Smooth muscle cell (in vitro differentiated cells): ENCODE data around the gene DISP1. TPM values are rescaled to one million over a fixed set of nuclear protein-coding genes. Genes with fewer than 3 reads are reported as not detected.

Experiments
- DNase-seq: peaks from one replicate; lab custom pipeline; 2025; ENCODE audit not compliant: unreplicated experiment; lab: John Stamatoyannopoulos, UW
- H2AFZ ChIP-seq: fragments of 200-600 bp; sonication (generic); 2 replicates; pipeline ENCODE4 v1.6.0; 2016; ENCODE audit warnings: antibody characterized with exemption, low read depth, mild to moderate bottlenecking
- H3F3A ChIP-seq: fragments of 200-600 bp; sonication (generic); 2 replicates; pipeline ENCODE4 v1.6.0; 2017; ENCODE audit warnings: antibody characterized with exemption, low read depth
- H3K27ac ChIP-seq: fragments of 200-600 bp; sonication (generic); 2 replicates; pipeline ENCODE4 v1.5.1; 2016; ENCODE audit warnings: low read depth, mild to moderate bottlenecking
- H3K27me3 ChIP-seq: fragments of 200-600 bp; sonication (generic); 2 replicates; pipeline ENCODE4 v1.6.1; 2016; ENCODE audit warnings: low read depth, mild to moderate bottlenecking
- H3K36me3 ChIP-seq: fragments of 200-600 bp; sonication (generic); 2 replicates; pipeline ENCODE4 v1.5.1; 2016; ENCODE audit warnings: low read depth
- H3K4me1 ChIP-seq: fragments of 200-600 bp; sonication (generic); 2 replicates; pipeline ENCODE4 v1.5.1; 2016; ENCODE audit warnings: low read depth
- H3K4me2 ChIP-seq: fragments of 200-600 bp; sonication (generic); 2 replicates; pipeline ENCODE4 v1.6.0; 2016; ENCODE audit warnings: mild to moderate bottlenecking
- H3K4me3 ChIP-seq: fragments of 200-600 bp; sonication (generic); 2 replicates; pipeline ENCODE4 v1.5.1; 2016; ENCODE audit warnings: mild to moderate bottlenecking
- H3K79me2 ChIP-seq: fragments of 200-600 bp; sonication (generic); 2 replicates; pipeline ENCODE4 v1.6.0; 2016; ENCODE audit warnings: low read depth, mild to moderate bottlenecking
- H3K9ac ChIP-seq: fragments of 200-600 bp; sonication (generic); 2 replicates; pipeline ENCODE4 v1.6.0; 2016; ENCODE audit warnings: low read depth
- H3K9me3 ChIP-seq: fragments of 200-600 bp; sonication (generic); replicated peaks from 2 replicates; pipeline ENCODE4 v1.5.1; 2016; ENCODE audit warnings: low read depth
- H4K20me1 ChIP-seq: fragments of 200-600 bp; sonication (generic); 2 replicates; pipeline ENCODE4 v1.6.0; 2016; ENCODE audit warnings: low read depth
- WGBS: methylation state at CpG from one replicate; pipeline ENCODE4 v1.1.7; 2016; ENCODE audit warnings: low lambda C conversion rate; 5-methylcytosine and 5-hydroxymethylcytosine counted together
- polyA plus RNA-seq: library from polyadenylated mRNA; unstranded; fragments of >200 nt; fragmentation: Nextera tagmentation; extraction: Ambion mirVana; gene quantifications from 2 replicates; pipeline ENCODE4 v1.2.1, GENCODE V29; 2016
- total RNA-seq: library from RNA; depleted of rRNA; stranded (reverse); fragments of >200 nt; gene quantifications from 2 replicates; pipeline ENCODE4 v1.2.3, GENCODE V29; 2014
- TF ChIP-seq, protein P1 (sequence below): fragments of 200-600 bp; sonication (generic); IDR thresholded peaks from 2 replicates; pipeline ENCODE4 v1.5.1; 2017; ENCODE audit warnings: borderline replicate concordance, mild to moderate bottlenecking, antibody characterized with exemption; ENCODE audit not compliant: insufficient read depth, poor library complexity, severe bottlenecking

Gene DISP1
- total and polyA plus RNA-seq, 2 experiments from 2014 or later: 5.6 to 8.4 TPM

DNA sequence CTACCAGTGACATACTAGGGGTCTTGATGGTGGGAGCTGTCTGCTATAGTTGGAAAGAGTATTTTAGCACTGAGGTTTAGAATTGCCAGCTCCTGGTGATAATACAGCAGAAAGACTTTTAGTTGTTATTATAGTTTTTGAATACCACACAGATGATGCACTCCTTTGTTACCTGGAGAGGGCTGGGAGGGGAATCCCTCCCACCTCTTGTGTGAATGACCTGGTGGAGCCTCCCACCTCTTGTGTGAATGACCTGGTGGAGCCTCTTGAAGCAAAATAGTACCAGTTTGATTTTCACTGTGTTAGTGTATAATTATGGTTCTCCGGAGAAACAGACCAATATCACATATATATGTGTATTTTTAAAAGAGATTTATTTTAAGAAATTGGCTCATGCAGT is 3.3 kb downstream of the DISP1 start:
- Histone ChIP-seq H3K27me3 (no peaks in the 10 kb centered on the region), H3K36me3 (no peaks in the 10 kb centered on the region), H3K79me2 (peaks cover 65% of the 10 kb centered on the region), H3K9ac (peak overlapping the region; percentile 64), H2AFZ (no peak overlapping the region), H4K20me1 (peaks cover 15% of the 10 kb centered on the region), H3K4me3 (no peak overlapping the region), H3K27ac (peak overlapping the region; percentile 95), H3K4me2 (peak overlapping the region; percentile 71), H3K9me3 (no peaks in the 10 kb centered on the region), H3K4me1 (peaks cover 23% of the 10 kb centered on the region), H3F3A (peaks cover 25% of the 10 kb centered on the region)
- 94% methylated on average over 1 of the region's 1 CpG for WGBS
- DNase-seq: no peak
- TF ChIP-seq, protein P1, sequence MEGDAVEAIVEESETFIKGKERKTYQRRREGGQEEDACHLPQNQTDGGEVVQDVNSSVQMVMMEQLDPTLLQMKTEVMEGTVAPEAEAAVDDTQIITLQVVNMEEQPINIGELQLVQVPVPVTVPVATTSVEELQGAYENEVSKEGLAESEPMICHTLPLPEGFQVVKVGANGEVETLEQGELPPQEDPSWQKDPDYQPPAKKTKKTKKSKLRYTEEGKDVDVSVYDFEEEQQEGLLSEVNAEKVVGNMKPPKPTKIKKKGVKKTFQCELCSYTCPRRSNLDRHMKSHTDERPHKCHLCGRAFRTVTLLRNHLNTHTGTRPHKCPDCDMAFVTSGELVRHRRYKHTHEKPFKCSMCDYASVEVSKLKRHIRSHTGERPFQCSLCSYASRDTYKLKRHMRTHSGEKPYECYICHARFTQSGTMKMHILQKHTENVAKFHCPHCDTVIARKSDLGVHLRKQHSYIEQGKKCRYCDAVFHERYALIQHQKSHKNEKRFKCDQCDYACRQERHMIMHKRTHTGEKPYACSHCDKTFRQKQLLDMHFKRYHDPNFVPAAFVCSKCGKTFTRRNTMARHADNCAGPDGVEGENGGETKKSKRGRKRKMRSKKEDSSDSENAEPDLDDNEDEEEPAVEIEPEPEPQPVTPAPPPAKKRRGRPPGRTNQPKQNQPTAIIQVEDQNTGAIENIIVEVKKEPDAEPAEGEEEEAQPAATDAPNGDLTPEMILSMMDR: no peak

DNA sequence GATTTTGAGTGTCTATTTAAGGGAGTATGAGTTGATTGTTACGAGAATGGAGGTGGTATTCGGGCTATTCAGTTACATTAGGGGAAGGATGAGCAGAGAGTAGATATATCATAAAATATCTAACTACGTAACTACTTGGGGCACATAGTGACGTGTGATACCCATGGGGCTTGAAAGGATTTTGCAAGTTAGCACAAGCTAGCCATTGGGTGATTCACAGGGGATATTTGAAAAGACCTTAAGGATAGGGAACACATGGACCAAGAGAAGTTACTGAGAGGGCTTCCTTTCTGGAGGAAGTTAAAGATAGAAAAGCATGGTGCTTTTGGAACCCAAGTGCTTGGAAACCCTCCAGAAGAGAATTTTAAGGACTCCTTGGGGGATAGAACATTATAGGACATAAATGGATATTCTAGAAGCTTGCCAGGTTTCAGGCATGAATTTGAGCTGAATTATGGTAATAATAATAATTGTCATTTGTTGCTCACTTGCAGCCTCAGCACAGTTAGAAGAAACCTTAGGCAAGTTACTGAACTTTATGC is 5.4 kb downstream of the DISP1 start:
- Histone ChIP-seq H3K4me2 (no peak overlapping the region), H3K9me3 (no peaks in the 10 kb centered on the region), H3F3A (peaks cover 19% of the 10 kb centered on the region), H3K4me1 (peaks cover 25% of the 10 kb centered on the region), H4K20me1 (peaks cover 15% of the 10 kb centered on the region), H3K36me3 (no peaks in the 10 kb centered on the region), H3K9ac (no peak overlapping the region), H3K27ac (no peak overlapping the region), H2AFZ (no peak overlapping the region), H3K4me3 (no peak overlapping the region), H3K79me2 (peaks cover 79% of the 10 kb centered on the region), H3K27me3 (no peaks in the 10 kb centered on the region)
- no peak for DNase-seq
- 94% methylated on average over 4 of the region's 4 CpGs for WGBS
- TF ChIP-seq, protein P1: no peak

DNA sequence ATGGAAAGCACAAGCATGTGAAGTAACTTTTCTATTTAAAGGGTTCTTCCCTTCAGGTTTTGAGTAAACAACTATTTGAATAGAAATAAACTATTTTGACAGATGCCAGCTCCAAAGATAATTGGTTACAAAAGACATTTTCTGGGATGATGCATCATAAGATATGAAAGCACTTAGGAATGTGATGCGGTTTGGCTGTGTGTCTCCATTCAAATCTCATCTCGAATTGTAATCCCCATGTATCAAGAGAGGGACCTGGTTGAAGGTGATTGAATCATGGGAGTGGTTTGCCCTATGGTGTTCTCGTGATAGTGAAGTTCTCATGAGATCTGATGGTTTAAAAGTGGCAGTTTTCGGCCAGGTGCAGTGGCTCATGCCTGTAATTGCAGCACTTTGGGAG is 6.4 kb downstream of the DISP1 start:
- Histone ChIP-seq H3K27me3 (no peaks in the 10 kb centered on the region), H3K9me3 (no peaks in the 10 kb centered on the region), H3K4me1 (peaks cover 21% of the 10 kb centered on the region), H3K36me3 (no peaks in the 10 kb centered on the region), H2AFZ (no peak overlapping the region), H3K79me2 (peaks cover 71% of the 10 kb centered on the region), H3F3A (peaks cover 19% of the 10 kb centered on the region), H3K4me3 (no peak overlapping the region), H3K9ac (no peak overlapping the region), H4K20me1 (peaks cover 15% of the 10 kb centered on the region), H3K27ac (no peak overlapping the region), H3K4me2 (no peak overlapping the region)
- 91% methylated on average over 4 of the region's 4 CpGs for WGBS
- TF ChIP-seq, protein P1: no peak
- no peak for DNase-seq

DNA sequence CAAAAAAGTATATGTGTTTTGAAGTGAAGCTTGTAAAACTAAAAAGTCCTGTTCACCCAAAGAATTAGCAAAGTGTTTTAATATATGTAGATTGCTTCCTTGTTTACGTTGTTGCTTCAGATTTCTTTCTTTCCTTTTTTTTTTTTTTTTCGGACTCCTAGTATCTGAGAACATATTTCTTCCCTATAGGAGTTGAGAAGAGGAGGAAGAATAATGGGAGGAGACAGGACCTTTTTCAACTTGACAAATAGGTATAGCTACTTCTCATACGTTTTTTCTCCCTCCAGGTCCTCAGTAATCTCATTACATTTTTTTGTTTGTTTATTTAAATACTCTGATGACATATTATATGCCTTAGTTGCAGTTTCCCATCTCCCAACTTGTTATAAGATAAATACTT is 8.9 kb downstream of the DISP1 start:
- H3K79me2 ChIP-seq: peaks cover 65% of the 10 kb centered on the region
- no peak overlapping the region for H3K27ac ChIP-seq
- no peak for DNase-seq
- H3K4me2 ChIP-seq: no peak overlapping the region
- no peak overlapping the region for H3K9ac ChIP-seq
- H3K36me3 ChIP-seq: no peaks in the 10 kb centered on the region
- H3F3A ChIP-seq: peaks cover 2% of the 10 kb centered on the region
- peaks cover 10% of the 10 kb centered on the region for H4K20me1 ChIP-seq
- TF ChIP-seq, protein P1: no peak
- peaks cover 6% of the 10 kb centered on the region for H3K4me1 ChIP-seq
- no peaks in the 10 kb centered on the region for H3K27me3 ChIP-seq
- no peaks in the 10 kb centered on the region for H3K9me3 ChIP-seq
- no peak overlapping the region for H2AFZ ChIP-seq
- H3K4me3 ChIP-seq: no peak overlapping the region
- 79% methylated on average over 3 of the region's 3 CpGs for whole genome bisulfite sequencing
